GM18499 (cell line): ENCODE results near the gene PTPRN2.
"Not testable (repeated sequence)": the region's sequence is repeated elsewhere in the genome, so short reads cannot be mapped to it uniquely, and the experiment has no call there.

Source experiments
- ATAC-seq: cut with Tn5 transposase; IDR thresholded peaks from one replicate; pipeline ENCODE4 v1.9.1; 2021; ENCODE audit warnings: moderate number of reproducible peaks; ENCODE audit not compliant: insufficient read depth, unreplicated experiment

The PTPRN2 gene

DNA sequence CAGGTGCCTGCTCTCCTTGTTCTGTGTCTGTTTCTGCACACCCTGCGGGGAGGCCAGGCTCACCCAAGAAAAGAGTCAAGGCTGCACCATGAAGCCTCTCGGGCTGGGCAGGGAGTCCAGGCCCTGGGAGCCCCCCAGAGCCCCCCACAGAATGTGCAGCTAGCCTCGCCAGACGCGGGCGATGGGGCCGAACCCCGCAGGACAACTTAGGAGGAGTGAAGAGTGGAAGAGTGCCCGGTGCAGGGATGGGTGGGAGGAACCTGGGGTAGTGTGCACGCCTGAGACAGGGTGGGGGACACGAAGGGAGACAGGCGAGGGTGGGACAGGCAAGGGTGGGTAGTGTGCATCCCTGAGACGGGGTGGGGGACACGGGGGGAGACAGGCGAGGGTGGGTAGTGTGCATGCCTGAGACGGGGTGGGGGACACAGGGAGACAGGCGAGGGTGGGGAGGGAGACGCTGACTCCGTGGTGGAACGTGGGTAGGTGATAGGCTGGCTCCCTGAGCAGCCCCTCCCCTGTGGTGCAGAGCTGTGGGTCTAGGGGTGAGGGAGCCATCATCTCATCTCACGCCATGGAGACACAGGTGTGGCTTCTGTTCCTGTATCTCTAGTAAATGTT lies 635.5 kb downstream of the PTPRN2 start:
- ATAC-seq = no peak

DNA sequence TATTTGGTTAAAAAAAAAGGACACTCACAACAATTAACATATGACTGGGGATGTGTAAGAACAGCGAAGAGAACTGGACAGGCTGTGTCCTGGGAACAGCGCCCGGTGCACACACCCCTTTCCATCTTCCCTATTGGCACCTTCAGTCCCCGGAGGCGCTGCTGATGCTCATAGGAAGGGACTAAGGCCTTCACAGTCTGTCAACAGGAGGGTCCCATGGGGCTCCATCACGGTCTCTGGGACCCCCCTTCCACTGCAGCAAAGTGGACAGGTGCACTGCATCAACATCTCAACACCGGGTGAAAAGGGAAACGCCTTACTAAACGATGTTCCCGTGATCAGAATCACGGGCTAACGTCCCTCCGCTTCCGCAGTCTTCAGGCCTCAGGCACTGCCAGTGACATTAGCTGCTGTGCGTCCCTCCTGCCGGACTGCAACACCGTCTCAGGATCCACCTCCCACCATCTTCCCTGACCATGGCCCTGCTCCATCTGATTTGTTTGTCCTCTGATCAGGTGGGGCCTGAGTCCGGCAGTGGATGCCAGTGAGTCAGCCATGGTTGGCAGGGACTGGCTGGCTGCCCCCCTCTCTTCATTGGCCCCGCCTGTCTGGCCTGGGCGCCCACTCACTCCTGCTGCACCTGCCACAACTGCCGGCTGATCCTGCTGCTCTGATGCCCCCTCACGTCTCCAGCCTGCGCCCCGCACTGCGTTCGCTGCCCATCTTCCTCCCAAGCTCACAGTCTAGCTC lies 636.1 kb downstream of the PTPRN2 start:
- ATAC-seq = no peak

DNA sequence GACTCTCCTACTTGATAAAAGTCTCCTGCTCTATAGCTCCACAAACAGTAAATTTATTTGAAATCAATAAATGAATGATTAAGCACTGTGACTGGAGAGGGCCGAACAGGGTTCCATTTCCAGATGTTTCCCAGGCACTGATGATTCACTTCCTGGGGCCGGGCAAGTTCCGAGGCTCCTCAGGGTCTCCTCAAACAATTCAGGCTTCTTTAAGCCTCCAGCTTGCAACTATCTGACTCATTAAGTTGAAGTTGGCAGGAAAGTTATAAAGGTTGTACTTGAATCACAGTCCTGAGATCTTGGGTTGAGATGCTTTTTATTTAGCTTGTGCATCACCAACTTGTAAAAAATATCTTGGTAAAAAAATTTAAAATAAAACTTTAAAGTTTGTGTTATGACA lies 637.9 kb downstream of the PTPRN2 start:
- ATAC-seq = no peak

DNA sequence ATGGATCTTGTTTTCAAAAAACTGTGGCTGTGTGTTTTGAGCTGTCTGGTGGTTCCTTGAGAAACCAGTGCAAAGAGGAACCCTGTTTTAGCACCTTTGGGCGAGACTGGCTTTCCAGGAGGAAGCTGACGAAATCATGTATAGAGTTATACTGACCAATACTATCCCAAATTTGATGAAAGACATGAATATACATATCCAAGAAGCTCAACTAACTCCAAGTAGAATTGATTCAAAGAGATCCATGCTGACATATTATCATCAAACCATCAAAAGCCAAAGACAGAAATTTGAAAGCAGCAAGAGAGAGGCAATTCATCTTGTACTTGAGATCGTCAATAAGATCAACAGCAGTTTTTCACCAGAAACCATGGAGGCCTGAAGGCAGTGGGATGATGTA lies 640.1 kb downstream of the PTPRN2 start:
- ATAC-seq = no peak

DNA sequence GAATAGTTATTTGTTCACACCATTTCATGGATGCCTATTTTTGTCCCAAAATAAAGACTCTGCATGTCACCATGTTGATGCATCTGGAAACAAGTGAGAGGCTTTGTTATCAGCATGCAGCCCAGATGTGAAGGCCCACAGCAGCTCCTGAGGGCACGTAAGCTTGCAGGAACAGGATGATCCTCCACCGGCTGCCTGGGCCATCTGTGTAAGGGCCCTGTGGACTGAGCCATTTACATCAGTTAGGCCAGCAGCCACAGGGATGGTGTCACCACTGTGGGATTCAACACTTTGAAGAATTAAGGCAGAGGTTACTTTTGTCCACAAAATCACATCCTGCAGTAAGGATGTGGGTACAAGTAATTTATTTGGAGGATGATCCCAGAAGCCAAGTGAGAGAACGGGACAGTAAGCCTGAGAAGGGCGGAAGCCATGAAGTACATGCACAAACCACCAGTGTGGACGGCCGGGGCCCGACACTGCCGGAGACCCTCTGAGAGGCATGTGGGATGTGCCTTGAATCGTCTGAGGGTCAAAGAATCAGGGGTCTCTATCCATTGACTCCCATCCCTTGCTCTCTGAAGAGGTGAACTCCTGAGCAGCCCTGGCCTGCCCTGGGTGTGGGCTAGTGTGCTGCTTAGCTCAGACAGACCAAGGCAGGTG lies 641.1 kb downstream of the PTPRN2 start:
- ATAC-seq = no peak

DNA sequence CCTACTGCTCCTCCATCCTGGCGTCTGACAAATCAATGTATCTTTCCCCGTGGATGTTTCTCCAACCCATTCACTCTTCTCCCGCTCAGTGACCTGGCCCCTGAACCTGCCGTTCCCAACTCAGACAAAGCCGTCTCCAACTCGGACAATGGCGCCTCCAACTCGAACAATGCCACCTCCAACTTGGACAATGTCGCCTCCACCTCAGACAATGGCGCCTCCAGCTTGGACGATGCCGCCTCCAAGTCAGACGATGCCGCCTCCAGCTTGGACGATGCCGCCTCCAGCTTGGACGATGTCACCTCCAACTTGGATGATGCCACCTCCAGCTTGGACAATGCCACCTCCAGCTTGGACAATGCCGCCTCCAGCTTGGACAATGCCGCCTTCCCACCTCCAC lies 642.2 kb downstream of the PTPRN2 start:
- ATAC-seq = no peak

DNA sequence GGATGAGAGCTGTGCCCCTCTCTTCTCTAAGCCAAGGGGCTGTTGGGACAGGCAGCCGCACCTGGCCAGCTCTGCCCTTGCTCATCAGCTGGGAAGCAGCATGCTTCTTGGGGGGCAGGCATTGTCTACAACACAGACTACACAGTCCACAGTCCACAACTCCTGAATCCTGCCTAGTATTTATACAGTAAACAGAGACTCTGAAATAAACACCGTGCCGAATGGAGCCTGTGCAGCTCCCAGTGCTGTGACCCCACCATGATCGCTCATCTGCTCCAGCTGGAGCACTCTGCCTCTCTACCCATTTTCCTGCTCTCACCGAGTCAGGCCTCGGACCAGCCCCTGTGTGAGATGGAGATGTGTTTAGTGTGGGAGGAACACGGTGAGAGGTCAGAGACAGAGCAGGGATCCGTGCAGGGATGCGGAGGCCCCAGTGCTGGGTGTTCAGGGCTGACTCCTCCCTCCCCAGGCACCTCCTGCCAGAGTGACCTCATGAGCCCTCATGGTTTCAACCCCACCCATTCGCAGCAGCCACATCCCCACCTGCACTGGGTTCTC lies 642.8 kb downstream of the PTPRN2 start:
- ATAC-seq = no peak

DNA sequence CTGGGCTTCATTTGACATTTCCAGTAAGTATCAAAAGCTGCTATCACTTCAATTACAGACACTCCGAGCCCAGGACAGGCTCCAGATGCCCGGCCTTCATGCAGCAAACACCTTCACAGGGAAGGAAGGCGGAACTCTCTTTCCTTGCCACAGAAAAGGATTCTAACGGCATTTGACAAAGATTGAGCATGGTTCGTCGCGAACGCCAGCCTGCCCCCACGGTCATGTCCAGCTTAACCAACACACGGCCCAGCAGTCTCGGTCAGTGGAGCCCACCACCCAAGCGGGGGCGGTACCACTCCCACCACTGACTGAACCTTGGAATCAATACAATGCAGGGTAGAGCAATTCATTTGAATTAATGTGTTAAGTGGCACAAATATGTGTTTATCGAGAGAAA lies 643.6 kb downstream of the PTPRN2 start:
- no peak for ATAC-seq

DNA sequence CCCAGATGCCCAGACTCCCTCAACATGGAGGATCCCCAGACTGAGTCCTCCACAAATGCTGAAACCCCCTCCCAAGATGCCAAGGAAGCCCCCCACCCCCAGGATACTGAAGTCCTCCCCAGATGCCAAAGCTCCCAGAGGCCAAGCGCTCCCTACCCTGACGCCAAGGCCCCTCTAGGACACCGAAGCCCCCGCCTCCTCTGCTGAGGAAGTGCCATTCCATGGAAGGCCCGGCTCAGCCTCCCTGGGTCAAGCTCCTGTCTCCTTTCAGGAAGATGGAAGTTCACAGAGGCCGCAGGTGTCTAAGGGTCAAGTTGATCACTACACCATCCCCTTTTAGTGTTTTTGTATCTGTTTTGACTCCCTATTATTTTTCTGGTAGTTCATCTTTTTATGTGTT lies 644.1 kb downstream of the PTPRN2 start:
- ATAC-seq = no peak

DNA sequence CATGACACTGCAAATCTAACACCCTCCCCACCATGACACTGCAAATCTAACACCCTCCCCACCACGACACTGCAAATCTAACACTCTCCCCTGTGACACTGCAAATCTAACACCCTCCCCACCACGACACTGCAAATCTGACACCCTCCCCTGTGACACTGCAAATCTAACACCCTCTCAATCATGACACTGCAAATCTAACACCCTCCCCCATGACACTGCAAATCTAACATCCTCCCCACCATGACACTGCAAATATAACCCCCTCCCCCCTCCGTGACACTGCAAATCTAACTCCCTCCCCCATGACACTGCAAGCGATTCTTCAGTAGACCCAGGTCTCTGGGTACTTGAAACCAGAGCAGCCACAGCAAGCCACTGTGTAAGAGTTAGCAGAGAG lies 646.4 kb downstream of the PTPRN2 start:
- ATAC-seq = no peak

DNA sequence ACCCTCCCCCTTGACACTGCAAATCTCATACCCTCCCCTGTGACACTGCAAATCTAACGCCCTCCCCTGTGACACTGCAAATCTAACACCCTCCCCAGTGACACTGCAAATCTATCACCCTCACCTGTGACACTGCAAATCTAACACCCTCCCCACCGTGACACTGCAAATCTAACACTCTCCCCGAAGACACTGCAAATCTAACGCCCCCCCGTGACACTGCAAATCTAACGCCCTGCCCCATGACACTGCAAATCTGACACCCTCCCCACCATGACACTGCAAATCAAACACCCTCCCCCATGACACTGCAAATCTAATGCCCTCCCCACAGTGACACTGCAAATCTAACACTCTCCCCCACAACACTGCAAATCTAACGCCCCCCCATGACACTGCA lies 647.1 kb downstream of the PTPRN2 start:
- no peak for ATAC-seq

DNA sequence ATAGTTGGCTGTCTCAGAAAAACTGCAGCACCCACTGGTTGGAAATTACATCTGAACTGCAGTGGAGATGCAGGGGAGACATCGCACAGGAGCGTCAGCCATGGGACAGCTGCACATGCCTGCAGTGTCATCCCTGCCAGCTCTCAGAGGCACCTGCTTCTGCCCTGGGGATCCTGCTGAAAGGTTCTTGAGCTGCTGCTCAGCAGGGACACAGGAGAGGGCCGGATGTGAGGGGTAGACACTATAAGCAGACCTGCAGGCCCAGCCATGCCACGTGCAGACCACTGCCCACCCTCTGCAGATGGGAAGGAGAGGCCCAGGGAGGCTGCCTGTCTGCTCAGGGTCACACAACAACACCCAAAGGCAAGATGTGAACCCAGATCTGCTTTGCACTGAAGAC lies 649.4 kb downstream of the PTPRN2 start:
- ATAC-seq = no peak

DNA sequence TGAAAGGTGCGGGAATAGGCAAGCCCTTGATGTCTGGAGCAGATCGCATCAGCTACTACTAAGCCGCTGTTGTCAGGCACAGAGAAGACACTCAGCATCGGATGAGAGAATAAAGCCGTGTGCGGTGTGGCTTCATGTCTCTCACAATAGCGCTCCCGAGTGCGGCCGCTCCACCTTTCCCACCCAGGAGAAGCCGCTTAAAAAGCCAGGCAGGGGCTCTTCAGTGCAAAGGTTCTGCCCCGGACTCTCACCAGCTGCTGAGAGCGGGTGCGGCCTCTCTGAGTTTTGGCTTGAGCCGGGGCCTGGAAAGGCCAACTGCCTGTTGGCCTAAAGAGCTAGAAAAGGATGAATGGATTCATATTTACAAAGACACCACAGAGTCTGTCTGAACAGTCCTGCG lies 650.2 kb downstream of the PTPRN2 start:
- ATAC-seq = no peak

DNA sequence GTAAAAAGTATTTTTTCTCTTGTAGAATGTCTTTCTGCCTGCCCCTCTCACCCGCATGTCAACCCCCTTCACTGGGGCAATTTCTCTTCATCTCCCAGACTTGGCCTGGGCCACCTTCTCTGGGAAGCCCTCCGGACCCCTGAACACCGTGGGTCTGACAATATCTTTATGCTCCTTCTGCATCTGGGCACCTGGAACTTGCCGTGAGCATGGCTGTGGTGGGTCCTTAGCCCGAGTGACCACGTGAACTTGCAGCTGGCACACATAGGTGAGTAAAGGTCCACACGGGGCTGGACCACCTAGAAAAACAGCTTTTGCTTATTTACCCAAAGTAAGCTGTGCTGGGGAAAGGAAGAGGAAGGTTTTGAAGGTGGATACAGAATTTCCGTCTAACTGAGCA lies 650.6 kb downstream of the PTPRN2 start:
- ATAC-seq = no peak

DNA sequence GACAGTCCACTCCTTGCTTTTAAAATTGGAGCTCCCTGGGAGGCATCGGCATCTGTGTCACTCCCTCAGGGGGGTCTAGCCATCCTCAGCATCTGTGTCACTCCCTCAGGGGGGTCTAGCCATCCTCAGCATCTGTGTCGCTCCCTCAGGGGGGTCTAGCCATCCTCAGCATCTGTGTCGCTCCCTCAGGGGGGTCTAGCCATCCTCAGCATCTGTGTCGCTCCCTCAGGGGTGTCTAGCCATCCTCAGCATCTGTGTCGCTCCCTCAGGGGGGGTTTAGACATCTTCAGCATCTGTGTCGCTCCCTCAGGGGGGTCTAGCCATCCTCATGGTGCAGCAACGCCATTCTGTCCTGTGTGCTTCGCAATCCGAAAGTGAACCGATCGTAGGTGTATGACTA lies 651.9 kb downstream of the PTPRN2 start:
- not testable (repeated sequence) for ATAC-seq

DNA sequence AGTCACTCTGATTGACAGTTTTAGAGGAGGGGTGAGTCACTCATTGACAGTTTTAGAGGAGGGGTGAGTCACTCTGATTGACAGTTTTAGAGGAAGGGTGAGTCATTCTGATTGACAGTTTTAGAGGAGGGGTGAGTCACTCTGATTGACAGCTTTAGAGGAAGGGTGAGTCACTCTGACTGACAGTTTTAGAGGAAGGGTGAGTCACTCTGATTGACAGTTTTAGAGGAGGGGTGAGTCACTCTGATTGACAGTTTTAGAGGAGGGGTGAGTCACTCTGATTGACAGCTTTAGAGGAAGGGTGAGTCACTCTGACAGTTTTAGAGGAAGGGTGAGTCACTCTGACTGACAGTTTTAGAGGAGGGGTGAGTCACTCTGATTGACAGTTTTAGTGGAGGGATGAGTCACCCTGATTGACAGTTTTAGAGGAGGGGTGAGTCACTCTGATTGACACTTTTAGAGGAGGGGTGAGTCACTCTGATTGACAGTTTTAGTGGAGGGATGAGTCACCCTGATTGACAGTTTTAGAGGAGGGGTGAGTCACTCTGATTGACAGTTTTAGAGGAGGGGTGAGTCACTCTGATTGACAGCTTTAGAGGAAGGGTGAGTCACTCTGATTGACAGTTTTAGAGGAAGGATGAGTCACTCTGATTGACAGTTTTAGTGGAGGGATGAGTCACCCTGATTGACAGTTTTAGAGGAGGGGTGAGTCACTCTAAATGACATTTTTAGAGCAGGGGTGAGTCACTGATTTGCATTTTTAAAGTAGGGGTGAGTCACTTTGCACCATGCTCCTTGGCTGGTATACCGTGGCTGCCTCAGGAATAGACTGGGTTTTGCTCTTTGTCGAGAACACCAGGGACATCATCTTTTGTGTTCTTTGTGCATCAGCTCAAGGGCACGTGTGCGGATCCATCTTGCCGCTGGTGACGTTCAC lies 654.1 kb downstream of the PTPRN2 start:
- ATAC-seq = not testable (repeated sequence)

DNA sequence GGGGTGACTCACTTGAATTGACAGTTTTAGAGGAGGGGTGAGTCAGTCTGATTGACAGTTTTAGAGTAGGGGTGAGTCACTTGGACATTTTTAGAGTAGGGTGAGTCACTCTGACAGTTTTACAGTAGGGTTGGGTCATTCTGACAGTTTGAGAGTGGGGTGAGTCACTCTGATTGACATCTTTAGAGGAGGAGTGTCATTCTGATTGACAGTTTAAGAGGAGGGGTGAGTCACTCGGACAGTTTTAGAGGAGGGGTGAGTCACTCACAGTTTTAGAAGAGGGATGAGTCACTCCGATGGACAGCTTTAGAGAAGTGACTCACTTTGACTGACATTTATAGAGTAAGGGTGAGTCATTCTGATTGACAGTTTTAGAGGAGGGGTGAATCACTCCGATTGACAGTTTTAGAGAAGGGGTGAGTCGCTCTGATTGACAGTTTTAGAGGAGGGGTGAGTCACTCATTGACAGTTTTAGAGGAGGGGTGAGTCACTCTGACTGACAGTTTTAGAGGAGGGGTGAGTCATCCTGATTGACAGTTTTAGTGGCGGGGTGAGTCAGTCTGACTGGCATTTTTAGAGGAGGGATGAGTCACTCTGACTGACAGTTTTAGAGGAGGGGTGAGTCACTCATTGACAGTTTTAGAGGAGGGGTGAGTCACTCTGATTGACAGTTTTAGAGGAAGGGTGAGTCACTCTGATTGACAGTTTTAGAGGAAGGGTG lies 655.0 kb downstream of the PTPRN2 start:
- no peak for ATAC-seq

DNA sequence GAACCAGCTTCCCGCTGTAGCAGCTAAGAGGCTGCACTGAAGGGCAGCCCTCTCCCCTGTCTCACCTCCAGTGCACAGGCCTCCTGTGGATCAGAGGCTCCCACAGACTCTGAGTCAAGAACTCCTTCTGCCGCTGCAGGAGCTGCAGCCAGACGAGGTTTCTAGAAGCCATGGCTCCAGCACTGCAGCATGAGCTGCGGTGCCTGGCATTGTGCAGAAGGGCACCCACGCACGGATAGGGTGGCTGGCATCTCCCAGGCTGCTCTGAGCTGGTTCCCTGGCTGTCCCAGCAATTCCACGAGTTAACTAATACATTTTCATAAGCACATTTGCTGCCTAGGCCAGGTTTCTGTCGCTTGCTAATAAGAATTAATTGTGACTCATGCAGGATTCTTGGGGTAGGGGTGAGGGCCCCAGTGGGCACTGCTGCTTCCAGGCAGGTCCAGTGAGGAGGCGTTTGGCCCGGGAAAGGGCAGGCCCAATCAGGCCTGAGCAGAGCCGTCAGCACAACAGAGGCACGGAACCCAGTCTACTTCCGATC lies 656.6 kb downstream of the PTPRN2 start:
- ATAC-seq = no peak

DNA sequence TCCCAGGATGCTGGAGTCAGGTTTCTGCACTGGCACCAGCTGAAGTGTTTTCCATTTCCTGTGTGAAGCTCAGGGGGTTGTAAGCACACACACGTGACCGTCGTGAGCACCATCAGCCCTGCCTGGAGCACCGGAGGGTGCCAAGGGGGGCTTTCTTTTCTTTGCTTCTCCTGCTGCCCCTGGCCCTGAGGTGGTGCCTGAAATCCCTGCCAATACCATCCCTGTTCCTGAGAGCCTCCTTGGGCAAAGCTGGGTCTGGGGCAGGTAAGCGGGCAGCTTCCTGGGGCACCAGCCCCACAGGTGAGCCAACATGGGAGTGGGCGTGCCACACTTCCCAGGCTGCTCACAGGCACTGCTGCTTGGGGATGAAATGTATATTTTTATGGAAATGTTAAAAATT lies 657.2 kb downstream of the PTPRN2 start:
- ATAC-seq = no peak
